Measurements from ENCODE around the gene PLCG2.

The PLCG2 gene

GRCh38 chr16:81838794-81839193, 59.7 kb downstream of the PLCG2 start:
- in situ Hi-C loops (cut with MboI; ENCODE audit: low sequenced_read_pairs): no loop called here

- in situ Hi-C loops (cut with MboI; ENCODE audit: low sequenced_read_pairs): no loop called here
Observed at GRCh38 chr16:81841722-81842121, 62.6 kb downstream of the PLCG2 start.

- in situ Hi-C loops (cut with MboI; ENCODE audit: low sequenced_read_pairs): no loop called here
Observed at GRCh38 chr16:81842564-81843242, 63.6 kb downstream of the PLCG2 start.

GRCh38 chr16:81843243-81843582, 64.1 kb downstream of the PLCG2 start:
- in situ Hi-C loops (cut with MboI; ENCODE audit: low sequenced_read_pairs): no loop called here

- in situ Hi-C loops (cut with MboI; ENCODE audit: low sequenced_read_pairs): no loop called here
Observed at GRCh38 chr16:81843683-81844082, 64.6 kb downstream of the PLCG2 start.

- in situ Hi-C loops (cut with MboI; ENCODE audit: low sequenced_read_pairs): no loop called here
Observed at GRCh38 chr16:81846105-81846504, 67.0 kb downstream of the PLCG2 start.

- in situ Hi-C loops (cut with MboI; ENCODE audit: low sequenced_read_pairs): no loop called here
Observed at GRCh38 chr16:81848306-81848853, 69.3 kb downstream of the PLCG2 start.

GRCh38 chr16:81850197-81850944, 71.3 kb downstream of the PLCG2 start:
- in situ Hi-C loops (cut with MboI; ENCODE audit: low sequenced_read_pairs): no loop called here

- in situ Hi-C loops (cut with MboI; ENCODE audit: low sequenced_read_pairs): no loop called here
Observed at GRCh38 chr16:81852347-81852746, 73.3 kb downstream of the PLCG2 start.

GRCh38 chr16:81855552-81856153, 76.6 kb downstream of the PLCG2 start:
- in situ Hi-C loops (cut with MboI; ENCODE audit: low sequenced_read_pairs): no loop called here

- in situ Hi-C loops (cut with MboI; ENCODE audit: low sequenced_read_pairs): no loop called here
Observed at GRCh38 chr16:81860287-81861266, 81.5 kb downstream of the PLCG2 start.

GRCh38 chr16:81861503-81861902, 82.4 kb downstream of the PLCG2 start:
- in situ Hi-C loops (cut with MboI; ENCODE audit: low sequenced_read_pairs): no loop called here

- in situ Hi-C loops (cut with MboI; ENCODE audit: low sequenced_read_pairs): no loop called here
Observed at GRCh38 chr16:81861915-81862314, 82.8 kb downstream of the PLCG2 start.

GRCh38 chr16:81863630-81864352, 84.7 kb downstream of the PLCG2 start:
- in situ Hi-C loops (cut with MboI; ENCODE audit: low sequenced_read_pairs): no loop called here

- in situ Hi-C loops (cut with MboI; ENCODE audit: low sequenced_read_pairs): no loop called here
Observed at GRCh38 chr16:81864646-81865382, 85.7 kb downstream of the PLCG2 start.

GRCh38 chr16:81866820-81867440, 87.8 kb downstream of the PLCG2 start:
- in situ Hi-C loops (cut with MboI; ENCODE audit: low sequenced_read_pairs): no loop called here

- in situ Hi-C loops (cut with MboI; ENCODE audit: low sequenced_read_pairs): no loop called here
Observed at GRCh38 chr16:81868057-81868748, 89.1 kb downstream of the PLCG2 start.

GRCh38 chr16:81869326-81869725, 90.2 kb downstream of the PLCG2 start:
- in situ Hi-C loops (cut with MboI; ENCODE audit: low sequenced_read_pairs): no loop called here

All from HL-60/S4 treated with retinoic acid at 250 ng/mL for 4 days and 3 days (cell line).